ENCODE measurements around the gene FBXO42. TPM values are rescaled to one million over a fixed set of nuclear protein-coding genes. Genes with fewer than 3 reads are reported as not detected.
A peak's percentile ranks its signal among the peaks of the same experiment; 100 is the strongest.

FBXO42 gene
- polyA plus RNA-seq, 3 donors = 11.6 to 18.4 (median 16.9) TPM

DNA sequence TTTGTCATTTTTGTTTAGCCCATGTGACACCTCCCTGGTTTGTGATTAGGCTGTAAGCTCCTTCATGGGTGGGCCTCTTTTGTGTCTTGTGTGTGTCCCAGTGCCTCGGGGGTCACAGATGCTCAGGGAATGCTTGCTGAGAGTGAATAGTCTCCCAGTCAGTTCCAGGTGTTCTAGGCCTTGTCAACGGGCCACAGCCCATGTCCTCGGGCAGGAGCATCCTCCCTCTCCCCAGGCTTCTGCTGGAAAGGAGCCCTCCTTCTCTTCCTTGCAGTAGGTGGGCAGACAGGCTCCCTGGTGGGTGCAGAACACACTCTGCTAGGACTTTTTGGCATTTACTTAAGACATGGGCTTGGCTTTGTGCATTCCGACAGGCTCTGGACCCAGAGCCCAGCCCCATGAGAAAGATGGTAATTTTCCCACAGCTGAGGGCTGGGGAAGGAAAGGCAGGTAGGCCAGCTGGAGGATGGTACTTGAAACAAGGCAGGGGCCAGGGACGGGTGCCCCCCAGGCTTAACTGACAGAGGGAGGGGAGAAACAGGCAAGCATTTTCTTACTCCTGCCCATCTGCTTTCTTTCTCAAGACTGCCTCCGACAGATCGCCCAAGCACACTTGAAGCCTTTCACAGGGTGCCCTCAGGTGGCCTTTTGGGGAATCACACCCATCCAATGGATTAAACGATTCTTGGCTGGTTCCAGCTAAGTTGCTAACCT lies 108.2 kb downstream of the FBXO42 start:
- peak; percentile 35 to 67 (median 55) for DNase-seq
- H3K36me3 ChIP-seq (replicated peaks in 1 of 2; ENCODE audit: control insufficient read depth in 1 of 2, insufficient read depth in 2 of 2, low read length in 2 of 2) = peaks cover 19 to 35% of the 10 kb centered on the region in 2 donors
- no peak overlapping the region for H2AFZ ChIP-seq (ENCODE audit: insufficient read depth, low read depth, low read length, poor library complexity, severe bottlenecking)
- H3K4me2 ChIP-seq (replicated peaks; ENCODE audit: extremely low read depth, low read length, poor library complexity, severe bottlenecking) = no peak overlapping the region
- no peak overlapping the region for H3K4me3 Mint-ChIP-seq
- peaks cover 31% of the 10 kb centered on the region for H4K20me1 ChIP-seq (ENCODE audit: insufficient read depth, low read length)
- H3K4me1 Mint-ChIP-seq = peaks cover 13% of the 10 kb centered on the region
- no peak overlapping the region for H3K27ac ChIP-seq (ENCODE audit: low read depth in 1 of 2, low read length in 2 of 2)
- intact Hi-C loops (cut with micrococcal nuclease) = loop anchor here (5.0 to 10.0 kb wide), 3 partner anchors 121 to 162 kb away; partner anchors contain the start of gene SZRD1 (in 1 of the 2)
- H3K9me3 Mint-ChIP-seq = no peaks in the 10 kb centered on the region
- H3K4me1 ChIP-seq (ENCODE audit: control insufficient read depth in 1 of 2, insufficient read depth in 2 of 2, low read length in 2 of 2) = peaks cover 6 to 8% of the 10 kb centered on the region in 2 donors
- H3K4me3 ChIP-seq (replicated peaks in 1 of 3; ENCODE audit: low read depth in 2 of 3, low read length in 3 of 3) = no peak overlapping the region
- TF ChIP-seq, protein P1, sequence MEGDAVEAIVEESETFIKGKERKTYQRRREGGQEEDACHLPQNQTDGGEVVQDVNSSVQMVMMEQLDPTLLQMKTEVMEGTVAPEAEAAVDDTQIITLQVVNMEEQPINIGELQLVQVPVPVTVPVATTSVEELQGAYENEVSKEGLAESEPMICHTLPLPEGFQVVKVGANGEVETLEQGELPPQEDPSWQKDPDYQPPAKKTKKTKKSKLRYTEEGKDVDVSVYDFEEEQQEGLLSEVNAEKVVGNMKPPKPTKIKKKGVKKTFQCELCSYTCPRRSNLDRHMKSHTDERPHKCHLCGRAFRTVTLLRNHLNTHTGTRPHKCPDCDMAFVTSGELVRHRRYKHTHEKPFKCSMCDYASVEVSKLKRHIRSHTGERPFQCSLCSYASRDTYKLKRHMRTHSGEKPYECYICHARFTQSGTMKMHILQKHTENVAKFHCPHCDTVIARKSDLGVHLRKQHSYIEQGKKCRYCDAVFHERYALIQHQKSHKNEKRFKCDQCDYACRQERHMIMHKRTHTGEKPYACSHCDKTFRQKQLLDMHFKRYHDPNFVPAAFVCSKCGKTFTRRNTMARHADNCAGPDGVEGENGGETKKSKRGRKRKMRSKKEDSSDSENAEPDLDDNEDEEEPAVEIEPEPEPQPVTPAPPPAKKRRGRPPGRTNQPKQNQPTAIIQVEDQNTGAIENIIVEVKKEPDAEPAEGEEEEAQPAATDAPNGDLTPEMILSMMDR (IDR thresholded peaks at IDR 0.05) = peak; percentile 87
- H3K9ac ChIP-seq (ENCODE audit: insufficient read depth, low read length, poor library complexity, severe bottlenecking) = no peak overlapping the region
- H3K9me3 ChIP-seq (replicated peaks in 1 of 2; ENCODE audit: control insufficient read depth in 1 of 2, insufficient read depth in 1 of 2, low read length in 2 of 2) = no peaks in the 10 kb centered on the region
- H3K27me3 Mint-ChIP-seq (ENCODE audit: low read depth in 3 of 3) = peaks cover 0 to 2% (median 0%) of the 10 kb centered on the region in 3 donors
- no peaks in the 10 kb centered on the region for H3K27me3 ChIP-seq (ENCODE audit: control insufficient read depth in 2 of 2, insufficient read depth in 2 of 2, low read length in 2 of 2)
- 43% methylated on average over 5 of the region's 8 CpGs for WGBS (ENCODE audit: insufficient coverage)
- no peaks in the 10 kb centered on the region for H3K79me2 ChIP-seq (ENCODE audit: insufficient read depth, low read length)
- peaks cover 21 to 28% of the 10 kb centered on the region in 2 donors for H3K36me3 Mint-ChIP-seq
- H3K27ac Mint-ChIP-seq = no peak overlapping the region

DNA sequence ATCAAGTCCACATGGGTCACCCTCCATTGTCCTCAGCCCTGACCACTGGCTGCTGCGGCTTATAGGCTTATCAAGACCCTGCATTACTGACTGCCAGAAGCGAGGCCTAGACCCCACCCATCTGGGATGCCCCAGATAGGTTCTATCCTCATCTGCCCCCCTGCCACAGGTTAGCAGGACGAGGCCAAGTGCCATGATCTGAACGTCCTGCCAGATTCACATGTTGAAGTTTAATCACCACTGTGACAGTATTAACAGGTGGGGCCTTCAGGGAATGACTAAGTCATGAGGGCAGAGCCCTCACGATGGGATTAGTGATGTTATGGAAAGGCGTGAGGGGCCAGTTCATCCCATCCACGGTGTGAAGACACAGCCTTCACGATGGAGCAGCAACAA lies 109.1 kb downstream of the FBXO42 start:
- no peak overlapping the region for H3K4me3 Mint-ChIP-seq
- no peaks in the 10 kb centered on the region for H3K9me3 Mint-ChIP-seq
- intact Hi-C loops (cut with micrococcal nuclease) = loop anchor here (5.0 to 10.0 kb wide), 3 partner anchors 122 to 161 kb away; partner anchors contain the start of gene SZRD1 (in 1 of the 2)

More for the DNA sequence above, 109.1 kb downstream of the FBXO42 start:
- H3K4me3 ChIP-seq (replicated peaks in 1 of 3; ENCODE audit: low read depth in 2 of 3, low read length in 3 of 3) = no peak overlapping the region
- peaks cover 18 to 27% of the 10 kb centered on the region in 2 donors for H3K36me3 ChIP-seq (replicated peaks in 1 of 2; ENCODE audit: control insufficient read depth in 1 of 2, insufficient read depth in 2 of 2, low read length in 2 of 2)
- Mint-ChIP-seq H3K36me3 (peaks cover 20 to 24% of the 10 kb centered on the region in 2 donors), H3K27ac (no peak overlapping the region), H3K4me1 (peaks cover 4% of the 10 kb centered on the region), H3K27me3 (ENCODE audit: low read depth in 3 of 3) (peaks cover 0 to 2% (median 0%) of the 10 kb centered on the region in 3 donors)
- no peaks in the 10 kb centered on the region for H3K9me3 ChIP-seq (replicated peaks in 1 of 2; ENCODE audit: control insufficient read depth in 1 of 2, insufficient read depth in 1 of 2, low read length in 2 of 2)
- no peak for DNase-seq
- H3K27me3 ChIP-seq (ENCODE audit: control insufficient read depth in 2 of 2, insufficient read depth in 2 of 2, low read length in 2 of 2) = no peaks in the 10 kb centered on the region
- peaks cover 23% of the 10 kb centered on the region for H4K20me1 ChIP-seq (ENCODE audit: insufficient read depth, low read length)
- WGBS (ENCODE audit: insufficient coverage) = 92% methylated on average over 7 of the region's 8 CpGs
- H2AFZ ChIP-seq (ENCODE audit: insufficient read depth, low read depth, low read length, poor library complexity, severe bottlenecking) = no peak overlapping the region
- no peak overlapping the region for H3K27ac ChIP-seq (ENCODE audit: low read depth in 1 of 2, low read length in 2 of 2)
- no peaks in the 10 kb centered on the region for H3K79me2 ChIP-seq (ENCODE audit: insufficient read depth, low read length)
- no peak overlapping the region for H3K9ac ChIP-seq (ENCODE audit: insufficient read depth, low read length, poor library complexity, severe bottlenecking)
- TF ChIP-seq, protein P1 (IDR thresholded peaks at IDR 0.05) = no peak
- H3K4me1 ChIP-seq (ENCODE audit: control insufficient read depth in 1 of 2, insufficient read depth in 2 of 2, low read length in 2 of 2) = peaks cover 0 to 4% of the 10 kb centered on the region in 2 donors
- H3K4me2 ChIP-seq (replicated peaks; ENCODE audit: extremely low read depth, low read length, poor library complexity, severe bottlenecking) = no peak overlapping the region

Measured in CD14-positive monocyte (primary cell).